Pons (tissue), 1 donor: Measurements from ENCODE around the gene RASGRP4.
"Not testable (repeated sequence)": the region's sequence is repeated elsewhere in the genome, so short reads cannot be mapped to it uniquely, and the experiment has no call there.

Source experiments
- DNase-seq: peaks from one replicate; pipeline ENCODE4 v3.0.0-alpha.2; 2016; ENCODE audit warnings: low spot score

Gene RASGRP4

GRCh38 chr19:38413416-38413815, 12.6 kb downstream of the RASGRP4 start:
- DNase-seq: no peak

GRCh38 chr19:38412961-38413360, 13.1 kb downstream of the RASGRP4 start:
- DNase-seq: no peak

- DNase-seq: no peak
Observed at GRCh38 chr19:38412491-38412890, 13.5 kb downstream of the RASGRP4 start.

GRCh38 chr19:38411898-38412297, 14.1 kb downstream of the RASGRP4 start:
- not testable (repeated sequence) for DNase-seq

- DNase-seq: no peak
Observed at GRCh38 chr19:38411041-38411712, 14.8 kb downstream of the RASGRP4 start.

GRCh38 chr19:38410407-38410806, 15.6 kb downstream of the RASGRP4 start:
- DNase-seq: not testable (repeated sequence)

GRCh38 chr19:38409631-38410133, 16.3 kb downstream of the RASGRP4 start:
- DNase-seq: no peak

GRCh38 chr19:38405276-38405675, 20.7 kb downstream of the RASGRP4 start:
- DNase-seq: no peak

GRCh38 chr19:38404858-38405257, 21.2 kb downstream of the RASGRP4 start:
- no peak for DNase-seq

GRCh38 chr19:38402967-38403674, 22.9 kb downstream of the RASGRP4 start, which contains the start of gene FAM98C:
TSS of gene FAM98C (plus strand) at chr19:38403093. CDS start at chr19:38403154, 61 bp downstream.
- peak; percentile 96 for DNase-seq

GRCh38 chr19:38402623-38402966, 23.4 kb downstream of the RASGRP4 start:
- DNase-seq: no peak

GRCh38 chr19:38401148-38401547, 24.9 kb downstream of the RASGRP4 start:
- DNase-seq: no peak

- DNase-seq: no peak
Observed at GRCh38 chr19:38400361-38400760, 25.7 kb downstream of the RASGRP4 start.

- no peak for DNase-seq
Observed at GRCh38 chr19:38399537-38399936, 26.5 kb downstream of the RASGRP4 start.

- no peak for DNase-seq
Observed at GRCh38 chr19:38399081-38399480, 26.9 kb downstream of the RASGRP4 start.

- no peak for DNase-seq
Observed at GRCh38 chr19:38395381-38396114, 30.5 kb downstream of the RASGRP4 start.

- DNase-seq: no peak
Observed at GRCh38 chr19:38394488-38394887, 31.5 kb downstream of the RASGRP4 start.

GRCh38 chr19:38392707-38393308, 33.2 kb downstream of the RASGRP4 start:
- DNase-seq: no peak

- DNase-seq: no peak
Observed at GRCh38 chr19:38391911-38392464, 34.0 kb downstream of the RASGRP4 start.

- DNase-seq: no peak
Observed at GRCh38 chr19:38389957-38390924, 35.8 kb downstream of the RASGRP4 start.
